ENCODE data around the gene ACTRT2.

GRCh38 chr1:2978691-2979190 is 42.5 kb upstream of the ACTRT2 start:
- TF ChIP-seq CTCF (IDR thresholded peaks at IDR 0.05) = no peak
- TF ChIP-seq POLR2A (IDR thresholded peaks at IDR 0.05) = no peak
